NCI-H1092 treated with DMSO at 0.1 percent for 48 hours (cell line): ENCODE data around the gene ATP13A3.
"Not testable (repeated sequence)": the region's sequence is repeated elsewhere in the genome, so short reads cannot be mapped to it uniquely, and the experiment has no call there.

Experiments used
- DNase-seq: peaks from one replicate; lab custom pipeline; 2025; lab: John Stamatoyannopoulos, UW

The ATP13A3 gene

DNA sequence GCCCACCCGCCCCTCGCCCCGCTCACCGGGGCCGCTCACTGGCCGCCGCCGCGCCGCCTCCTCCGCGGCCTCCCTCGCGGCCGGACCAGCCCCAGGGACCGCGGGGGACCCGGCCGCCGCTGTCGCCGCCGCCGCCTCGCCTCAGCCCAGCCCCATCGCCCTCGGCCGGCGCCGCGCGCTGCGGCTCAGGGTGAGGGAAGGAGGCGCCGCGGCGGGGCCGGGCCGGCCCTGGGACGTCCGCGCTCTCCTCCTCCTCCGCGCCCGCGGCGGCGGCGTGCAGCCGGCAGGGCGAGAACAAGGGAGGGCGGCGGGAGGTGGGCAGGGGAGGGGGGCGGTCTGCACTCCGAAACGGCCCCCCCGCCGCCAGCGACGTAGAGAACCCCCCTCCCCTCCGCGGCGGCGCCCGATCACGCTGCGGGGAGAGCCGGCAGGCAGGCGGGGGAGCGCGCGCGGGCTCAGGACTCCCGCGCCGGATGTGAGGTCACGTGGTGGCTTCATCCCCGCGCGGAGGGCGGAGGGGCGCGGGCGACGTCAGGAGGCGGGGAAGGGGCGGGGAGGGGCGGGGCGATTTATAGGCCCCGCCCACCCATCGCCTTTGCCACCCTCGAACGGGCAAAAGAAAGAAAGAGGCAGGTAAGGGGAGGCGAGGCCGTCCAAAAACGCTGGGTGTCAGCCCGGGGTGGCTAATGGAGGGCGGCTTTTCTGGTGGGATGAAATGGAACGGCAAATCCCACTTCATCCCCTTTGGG is at the start of gene ATP13A3:
ATP13A3 (minus strand) TSS at position 463 of the 749 bp plus-strand sequence. CDS start 24,812 bp downstream, outside the sequence.
- DNase-seq, result peak; percentile 93

DNA sequence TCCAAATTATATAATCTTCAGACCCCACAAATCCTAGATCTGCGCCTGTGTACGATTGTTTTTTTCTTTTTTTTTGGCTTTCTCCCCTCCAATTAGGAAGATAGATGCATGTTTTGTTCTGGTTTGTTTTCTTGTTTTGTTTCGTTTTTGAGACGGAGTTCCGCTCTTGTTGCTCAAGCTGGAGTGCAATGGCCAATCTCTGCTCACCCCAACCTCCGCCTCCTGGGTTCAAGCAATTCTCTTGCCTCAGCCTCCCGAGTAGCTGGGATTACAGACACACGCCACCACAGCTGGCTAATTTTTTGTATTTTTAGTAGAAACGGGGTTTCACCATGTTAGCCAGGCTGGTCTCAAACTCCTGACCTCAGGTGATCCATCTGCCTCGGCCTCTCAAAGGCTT is 48.4 kb upstream of the ATP13A3 start:
- not testable (repeated sequence) for DNase-seq

DNA sequence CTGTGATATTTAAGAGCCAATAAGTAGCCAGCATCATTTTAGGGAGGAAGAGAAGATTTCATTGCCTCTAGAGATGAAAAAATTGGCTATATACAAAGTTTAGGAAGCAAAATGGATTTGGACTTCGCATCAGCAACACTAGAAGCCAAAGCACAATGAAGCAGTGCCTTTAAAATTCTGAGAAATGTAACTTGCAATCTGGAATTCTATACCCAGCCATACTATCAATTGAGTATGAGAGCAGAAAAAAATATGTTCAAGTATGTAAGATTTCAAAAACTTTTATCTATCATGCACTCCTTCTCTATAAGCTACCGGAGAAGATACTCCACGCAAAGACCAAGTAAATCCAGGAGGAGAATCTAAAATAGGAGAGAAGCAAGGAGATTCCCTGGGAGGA is 47.4 kb upstream of the ATP13A3 start:
- no peak for DNase-seq

DNA sequence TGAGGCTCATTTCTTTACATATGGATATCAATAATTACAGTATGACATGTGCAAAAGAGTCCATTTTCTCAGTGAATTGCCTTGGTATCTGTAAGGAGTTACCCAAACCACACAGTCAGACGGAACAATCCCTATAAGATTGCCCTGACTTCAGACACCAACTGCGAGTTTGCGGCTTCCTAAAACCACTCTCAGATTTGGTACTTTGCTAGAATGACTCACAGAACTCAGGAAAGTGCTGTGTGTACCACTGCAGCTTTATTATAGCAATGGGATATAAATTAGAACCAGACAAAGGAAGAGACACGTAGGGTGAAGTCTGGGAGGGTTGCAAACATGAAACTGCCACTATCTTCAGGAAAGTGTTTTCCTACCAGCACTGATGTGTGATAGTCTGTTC is 45.8 kb upstream of the ATP13A3 start:
- no peak for DNase-seq

DNA sequence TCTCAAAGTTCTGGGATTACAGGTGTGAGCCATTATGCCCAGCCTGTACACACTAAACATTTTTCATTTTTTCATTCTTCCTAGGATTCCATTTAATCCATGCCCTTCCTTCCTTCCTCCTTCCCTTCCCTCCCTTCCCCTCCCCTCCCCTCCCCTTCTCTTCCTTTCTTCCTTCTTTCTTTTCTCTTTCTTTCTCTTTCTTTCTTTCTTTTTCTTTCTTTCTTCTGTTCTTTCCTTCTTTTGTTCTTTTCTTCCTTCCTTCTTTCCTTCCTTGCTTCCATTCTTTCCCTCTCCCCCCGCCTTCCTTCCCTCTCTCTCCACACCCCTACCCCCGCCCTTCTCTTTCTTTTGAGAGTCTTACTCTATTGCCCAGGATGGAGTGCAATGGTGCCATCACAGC is 40.9 kb upstream of the ATP13A3 start:
- no peak for DNase-seq

DNA sequence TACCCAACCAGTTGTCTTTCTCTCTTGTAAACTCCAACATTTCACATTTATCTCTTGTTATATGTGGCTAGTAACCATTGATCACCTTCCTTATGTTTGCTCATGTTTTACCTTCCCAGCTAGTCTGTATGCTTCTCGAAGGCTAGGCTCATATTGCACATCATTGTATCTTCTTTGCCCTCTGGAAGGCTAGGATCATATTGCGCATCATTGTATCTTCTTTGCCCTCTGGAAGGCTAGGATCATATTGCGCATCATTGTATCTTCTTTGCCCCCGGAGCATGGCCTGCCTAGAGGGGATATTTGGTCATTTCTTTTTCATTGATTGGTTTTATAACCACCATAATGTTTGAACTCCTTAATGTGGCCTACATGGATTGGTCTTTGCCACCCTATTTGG is 39.4 kb upstream of the ATP13A3 start:
- DNase-seq, result no peak

DNA sequence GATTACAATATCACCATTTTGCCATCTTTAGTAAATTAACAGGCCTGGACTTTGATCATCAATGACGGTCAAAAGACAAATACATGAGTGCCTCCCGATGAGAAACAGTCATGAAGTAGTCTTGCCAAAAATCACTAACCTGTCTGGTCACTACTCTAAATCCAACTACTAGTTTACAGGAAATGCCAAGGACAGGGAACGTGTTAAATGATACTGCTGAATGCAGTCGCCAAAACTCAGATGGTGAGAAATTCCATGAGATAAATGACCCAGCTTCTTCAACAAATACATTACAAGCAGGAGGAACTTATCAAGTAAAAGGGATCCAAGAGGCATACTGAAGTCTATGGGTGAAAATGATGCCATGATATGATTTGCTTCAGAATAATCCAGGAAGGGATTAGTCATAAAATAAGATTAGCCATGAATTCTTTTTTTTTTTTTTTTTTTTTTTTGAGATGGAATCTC is 35.8 kb upstream of the ATP13A3 start:
- no peak for DNase-seq

DNA sequence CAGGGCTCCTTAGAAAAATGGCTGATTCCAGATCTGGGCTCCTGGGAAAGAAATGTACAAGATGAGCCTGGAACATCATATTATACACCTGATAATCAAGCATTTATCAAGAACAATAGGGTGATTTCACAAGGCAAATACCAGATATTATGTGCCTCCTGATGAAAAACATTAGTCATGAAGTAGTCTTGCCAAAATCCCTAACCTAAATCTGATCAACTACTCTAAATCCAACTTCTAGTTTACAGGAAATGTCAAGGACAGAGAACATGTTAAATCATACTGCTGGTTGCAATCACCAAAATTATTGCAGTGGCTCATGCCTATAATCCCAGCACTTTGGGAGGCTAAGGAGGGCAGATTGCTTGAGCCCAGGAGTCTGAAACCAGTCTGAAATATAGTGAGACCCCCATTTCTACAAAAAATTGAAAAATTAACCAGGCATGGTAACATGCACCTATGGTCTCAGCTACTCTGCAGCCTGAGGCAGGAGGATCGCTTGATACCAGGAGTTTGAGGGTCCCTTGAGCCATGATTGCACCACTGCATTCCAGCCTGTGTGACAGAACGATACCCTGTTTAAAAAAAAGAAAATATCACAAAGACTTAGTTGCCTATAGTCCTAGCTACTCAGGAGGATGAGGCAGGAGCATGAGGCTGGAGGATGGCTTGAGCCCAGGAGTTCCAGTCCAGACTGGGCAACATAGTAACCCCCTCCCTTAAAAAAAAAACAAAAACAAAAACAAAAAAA is 34.9 kb upstream of the ATP13A3 start:
- DNase-seq, result no peak

DNA sequence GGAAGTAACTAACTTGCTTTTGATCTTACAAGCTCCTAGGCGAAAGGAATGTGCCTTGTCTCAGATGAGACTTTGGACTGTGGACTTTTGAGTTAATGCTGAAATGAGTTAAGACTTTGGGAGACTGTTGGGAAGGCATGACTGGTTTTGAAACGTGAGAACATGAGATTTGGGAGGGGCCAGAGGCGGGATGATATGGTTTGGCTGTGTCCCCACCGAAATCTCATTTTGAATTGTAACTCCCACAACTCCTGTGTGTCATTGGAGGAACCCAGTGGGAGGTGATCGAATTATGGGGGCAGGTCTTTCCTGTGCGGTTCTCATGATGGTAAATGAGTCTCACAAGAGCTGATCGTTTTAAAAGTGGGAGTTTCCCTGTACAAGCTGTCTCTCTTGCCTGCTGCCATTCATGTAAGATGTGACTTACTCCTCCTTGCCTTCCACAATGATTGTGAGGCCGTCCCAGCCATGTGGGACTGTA is 33.9 kb upstream of the ATP13A3 start:
- DNase-seq, result not testable (repeated sequence)

DNA sequence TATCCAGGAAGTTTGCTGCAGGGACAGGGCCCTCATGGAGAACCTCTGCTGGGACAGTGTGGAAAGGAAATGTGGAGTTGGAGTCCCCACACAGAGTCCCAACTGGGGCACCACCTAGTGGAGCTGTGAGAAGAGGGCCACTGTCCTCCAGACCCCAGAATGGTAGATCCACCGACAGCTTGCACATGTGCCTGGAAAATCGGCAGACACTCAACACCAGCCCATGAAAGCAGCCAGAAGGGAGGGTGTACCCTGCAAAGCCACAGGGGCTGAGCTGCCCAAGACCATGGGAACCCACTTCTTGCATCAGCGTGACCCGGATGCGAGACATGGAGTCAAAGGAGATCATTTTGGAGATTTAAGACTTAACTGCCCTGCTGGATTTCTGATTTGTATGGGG is 33.4 kb upstream of the ATP13A3 start:
- not testable (repeated sequence) for DNase-seq

DNA sequence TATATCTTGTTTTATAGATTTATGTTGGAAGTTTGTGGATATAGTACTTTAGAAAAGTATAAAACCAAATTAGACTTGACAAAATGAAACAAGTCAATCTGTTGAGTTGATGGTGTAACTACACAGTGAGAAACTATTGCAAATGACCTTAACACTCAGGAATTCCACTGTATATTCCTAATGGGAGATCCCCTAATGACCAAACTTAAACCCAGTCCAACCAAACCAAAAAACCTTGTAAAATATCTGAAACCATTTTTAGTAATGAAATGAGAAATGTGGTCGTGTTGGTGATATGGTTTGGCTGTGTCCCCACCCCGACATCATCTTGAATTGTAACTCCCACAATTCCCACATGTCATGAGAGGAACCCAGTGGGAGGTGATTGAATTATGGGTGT is 31.9 kb upstream of the ATP13A3 start:
- DNase-seq, result no peak

DNA sequence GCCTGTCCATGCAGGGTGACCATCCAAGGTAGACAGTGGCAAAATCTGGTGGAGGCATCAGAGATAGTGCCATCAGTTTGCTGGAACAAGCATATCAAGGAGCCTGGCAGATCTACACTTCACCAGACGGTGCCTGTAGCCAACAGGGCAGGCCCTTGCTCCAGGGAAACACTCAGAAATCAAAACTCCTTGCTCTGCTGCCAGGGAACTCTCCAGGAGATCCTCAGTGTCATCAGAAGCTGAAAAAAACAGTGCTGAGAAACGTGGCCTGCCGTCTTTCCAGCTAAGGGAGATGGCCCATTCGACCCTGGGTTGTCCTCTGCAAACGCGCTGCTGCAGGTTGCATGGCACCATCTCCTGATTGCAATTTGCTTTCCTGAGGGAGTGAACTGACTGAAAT is 30.5 kb upstream of the ATP13A3 start:
- DNase-seq, result no peak

DNA sequence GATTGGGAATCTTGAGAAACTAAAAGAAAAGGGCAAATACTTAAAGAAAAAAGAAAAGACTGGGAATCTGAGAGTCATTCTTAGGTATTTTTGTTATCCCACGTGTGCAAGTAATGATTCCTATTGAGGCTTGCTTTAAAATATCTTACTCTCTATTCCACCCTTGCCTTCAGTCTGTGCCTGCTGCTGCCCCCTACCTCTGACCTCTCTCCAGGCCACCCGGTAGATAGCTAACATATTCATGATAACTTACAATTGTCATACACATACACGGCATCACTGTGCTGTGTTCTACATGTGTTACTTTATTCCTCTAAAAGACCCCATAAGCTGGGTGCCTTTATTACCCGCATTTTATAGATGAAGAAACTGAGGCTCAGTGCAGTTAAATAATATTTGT is 27.8 kb upstream of the ATP13A3 start:
- DNase-seq, result no peak

DNA sequence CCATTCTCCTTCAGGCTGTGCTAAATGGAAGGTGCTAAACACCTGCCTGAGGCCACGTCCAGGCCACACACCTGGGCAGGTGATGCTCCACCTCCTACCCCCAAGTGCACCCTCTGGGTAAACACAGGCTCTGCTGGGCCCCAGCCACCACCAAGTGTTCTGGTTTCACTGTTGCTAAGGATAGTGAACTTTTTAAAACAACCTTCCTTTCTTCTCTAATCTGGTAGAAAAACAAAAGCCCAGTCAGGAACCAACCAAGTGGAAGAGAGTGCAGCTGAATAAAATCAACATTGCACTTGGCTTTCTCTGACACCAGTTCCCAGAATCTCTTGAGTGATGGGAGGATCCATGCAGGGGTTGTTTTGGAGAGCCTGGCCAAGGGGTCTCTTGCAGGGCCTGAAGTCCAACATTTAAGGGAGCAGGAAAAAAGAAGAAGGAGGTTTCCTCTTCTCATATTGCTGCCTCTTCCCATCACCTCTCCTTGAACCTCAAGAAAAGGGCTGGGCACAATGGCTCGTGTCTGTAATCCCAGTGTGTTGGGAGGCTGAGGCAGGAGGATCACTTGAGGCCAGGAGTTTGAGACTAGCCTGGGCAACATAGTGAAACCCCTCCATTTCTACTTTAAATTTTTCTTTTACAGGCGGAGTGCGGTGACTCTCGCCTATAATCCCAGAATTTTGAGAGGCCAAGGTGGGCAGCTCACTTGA is 26.2 kb upstream of the ATP13A3 start:
- peak; percentile 32 for DNase-seq

DNA sequence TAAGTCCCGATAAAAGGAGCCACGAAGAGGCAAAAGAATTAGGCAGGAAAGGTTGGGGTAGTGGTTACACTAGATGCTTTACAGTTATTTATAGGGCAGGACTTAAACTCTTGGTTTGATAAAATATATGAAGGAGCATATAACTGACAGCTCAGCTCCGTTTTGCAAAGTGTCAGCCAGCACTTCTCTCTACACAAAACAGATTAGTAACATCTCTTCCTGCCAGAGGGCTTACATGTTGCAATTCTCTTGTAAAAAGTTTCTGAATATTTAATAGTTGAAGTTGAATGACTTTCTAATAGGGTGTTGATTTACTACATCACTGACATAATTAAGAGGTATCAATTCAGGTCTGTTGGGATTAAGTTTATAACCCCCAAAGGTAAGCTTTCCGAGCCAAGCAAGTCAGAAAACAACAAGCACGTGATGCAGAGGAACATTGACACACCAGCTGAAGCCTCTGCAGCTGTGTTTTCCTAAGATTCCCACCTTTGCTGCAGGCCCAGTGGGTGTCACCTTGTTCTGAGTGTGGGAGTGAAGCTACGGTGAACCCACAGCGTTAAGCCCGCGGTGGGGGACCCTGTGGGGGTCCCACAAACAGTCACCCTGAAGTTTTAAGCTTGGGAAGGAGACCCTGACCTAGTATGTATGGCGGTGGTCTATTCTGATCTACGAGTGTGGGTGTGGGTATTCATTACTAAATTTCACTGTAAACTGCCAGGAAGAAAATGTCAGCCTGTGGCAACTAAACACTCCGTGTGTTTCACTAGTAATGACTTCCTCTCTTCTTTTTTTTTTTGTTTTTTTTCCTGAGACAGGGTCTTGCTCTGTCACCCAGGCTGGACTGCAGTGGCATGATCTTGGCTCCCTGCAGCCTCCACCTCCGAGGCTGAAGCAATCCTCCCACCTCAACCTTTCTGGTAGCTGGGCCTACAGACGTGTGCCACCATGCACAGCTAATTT is 22.0 kb upstream of the ATP13A3 start:
- no peak for DNase-seq

DNA sequence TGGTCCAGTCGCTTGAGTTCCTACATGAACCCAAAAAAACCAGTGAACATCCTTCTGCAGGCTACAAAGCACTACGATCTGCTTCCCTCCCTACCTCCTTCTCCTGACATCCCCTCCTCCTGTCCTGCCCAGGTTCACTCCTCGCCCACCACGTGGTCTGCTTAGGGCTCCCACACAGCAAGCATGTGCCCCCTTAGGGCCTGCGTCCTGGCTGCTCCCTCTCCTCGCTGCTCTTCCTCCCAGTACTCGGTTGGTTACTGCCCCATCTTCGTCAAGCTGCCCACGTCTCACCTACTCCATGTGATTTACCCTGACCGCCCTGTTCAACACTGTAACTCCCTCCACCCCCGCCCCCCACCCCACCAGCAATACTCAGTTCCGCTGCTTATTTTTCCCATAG is 20.8 kb upstream of the ATP13A3 start:
- DNase-seq, result no peak

DNA sequence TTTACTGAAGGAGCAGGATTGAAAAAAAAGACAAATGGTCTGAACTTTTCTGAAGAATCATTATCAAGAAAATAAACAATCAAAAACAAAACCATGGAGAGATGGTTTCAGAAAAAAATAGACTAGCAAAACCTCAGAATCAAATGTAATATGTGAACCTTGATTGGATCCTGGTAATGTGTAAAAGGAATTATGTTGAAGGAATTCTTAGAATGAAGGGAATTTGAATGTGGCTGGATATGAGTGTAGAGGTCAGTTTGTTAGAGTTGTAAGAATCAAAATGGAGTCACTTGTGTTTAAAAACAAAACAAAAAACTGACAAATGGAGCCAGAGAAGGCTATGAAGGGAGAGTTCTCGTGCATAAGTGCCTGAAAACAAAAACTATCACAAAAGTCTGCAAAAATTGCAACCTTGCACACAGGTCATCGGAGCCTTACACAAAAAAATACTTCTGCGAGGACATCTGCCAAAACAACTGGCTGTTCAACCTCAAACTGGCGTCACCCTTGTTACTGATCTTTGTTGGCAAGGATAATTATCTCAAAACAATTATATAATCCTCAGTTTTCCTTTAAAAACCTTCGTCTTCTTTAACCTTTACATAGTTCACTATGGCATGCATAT is 19.1 kb upstream of the ATP13A3 start:
- no peak for DNase-seq

DNA sequence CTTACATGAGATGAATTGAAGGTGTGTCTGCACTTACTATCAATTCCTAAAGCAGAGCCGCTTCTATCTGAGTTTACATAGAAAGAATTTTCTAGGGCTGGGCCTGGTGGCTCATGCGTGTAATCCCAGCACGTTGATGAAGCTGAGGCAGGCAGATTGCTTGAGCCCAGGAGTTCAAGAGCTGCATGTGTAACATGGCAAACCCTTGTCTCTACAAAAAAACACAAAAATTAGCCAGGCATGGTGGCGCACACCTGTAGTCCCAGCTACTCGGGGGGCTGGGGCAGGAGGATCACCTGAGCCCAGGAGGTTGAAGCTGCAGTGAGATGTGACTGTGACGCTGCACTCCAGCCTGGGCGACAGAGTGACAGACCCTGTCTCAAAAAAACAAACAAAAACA is 18.1 kb upstream of the ATP13A3 start:
- DNase-seq, result no peak

DNA sequence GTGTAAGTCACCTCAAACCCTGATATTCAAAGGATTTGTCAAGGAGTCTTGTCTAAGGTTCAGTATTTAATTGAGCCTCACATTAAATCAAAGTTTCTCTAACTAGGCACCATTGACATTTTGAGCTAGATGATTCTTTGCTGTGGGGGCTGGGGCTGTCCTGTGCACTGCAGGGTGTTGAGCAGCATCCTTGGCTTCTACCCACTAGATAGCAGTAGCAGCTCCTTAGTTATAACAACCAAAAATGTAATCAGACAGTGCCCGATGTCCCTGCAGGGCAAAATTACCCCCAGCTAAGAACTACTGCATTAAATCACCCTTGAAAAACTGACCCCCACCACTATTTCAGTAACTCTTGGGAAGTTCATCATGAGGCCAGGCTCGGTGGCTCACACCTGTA is 17.3 kb upstream of the ATP13A3 start:
- DNase-seq, result no peak

DNA sequence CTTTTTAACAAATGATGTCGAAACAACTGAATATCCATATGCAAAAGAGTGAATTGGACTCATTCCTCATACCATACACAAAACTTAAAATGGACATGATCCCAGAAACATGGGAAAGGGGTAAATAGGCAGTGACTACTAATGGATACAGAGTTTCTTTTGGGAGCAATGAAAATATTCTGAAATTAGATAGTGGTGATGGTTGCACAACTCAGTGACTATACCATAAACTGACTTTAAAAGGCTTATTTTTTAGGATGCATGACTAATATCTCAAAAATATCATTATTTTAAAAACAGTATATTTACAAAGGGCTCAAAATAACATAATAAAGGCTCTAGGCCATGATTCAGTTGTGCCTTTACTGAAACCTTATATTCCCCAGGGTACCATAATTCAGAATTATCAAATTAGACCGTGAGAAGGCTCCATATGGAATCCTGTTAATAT is 16.3 kb upstream of the ATP13A3 start:
- no peak for DNase-seq

DNA sequence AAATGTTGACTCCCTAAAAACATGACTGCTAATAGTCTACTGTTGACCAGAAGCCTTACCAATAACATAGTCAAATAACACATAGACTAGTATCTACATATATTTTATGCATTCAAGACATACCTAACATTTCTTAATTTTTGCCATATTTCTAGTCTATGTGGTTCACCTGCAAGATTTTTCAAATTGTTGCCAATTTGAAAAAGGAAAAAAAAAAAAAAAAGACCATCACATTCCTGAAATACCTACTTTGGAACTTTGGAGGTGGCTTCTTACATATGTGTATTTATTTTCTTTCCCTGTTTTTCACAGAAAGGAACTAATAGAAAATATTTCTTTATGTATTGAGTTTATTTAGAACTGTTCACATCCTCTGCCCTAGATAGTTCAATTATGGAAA is 13.4 kb upstream of the ATP13A3 start:
- no peak for DNase-seq
